Activated CD8-positive, alpha-beta memory T cell treated with anti-CD3 and anti-CD28 coated beads, Interleukin-2, amount 10 ng/mL, durations not matched to agents 7 days and 5 days (primary cell): ENCODE data around the gene LRMDA. TPM values are rescaled to one million over a fixed set of nuclear protein-coding genes. Genes with fewer than 3 reads are reported as not detected.

ENCODE experiments used
- ATAC-seq: fragments of 150-1000 bp; cut with Tn5 transposase; one replicate; pipeline ENCODE4 v1.10.0; 2021; ENCODE audit warnings: moderate library complexity
- CTCF ChIA-PET: fragments of 350-600 bp; sonication (Branson Sonifier 250); formaldehyde crosslinking; loops from one replicate; lab custom pipeline; 2021; ENCODE audit warnings: antibody characterized with exemption; lab: Charles Lee
- DNase-seq: peaks from one replicate; pipeline ENCODE4 v3.0.0-alpha.2; 2020
- H3K27ac Mint-ChIP-seq: one replicate; pipeline ENCODE4 v1.8.0; 2021; ENCODE audit warnings: mild to moderate bottlenecking, mixed read lengths
- H3K27me3 Mint-ChIP-seq: one replicate; pipeline ENCODE4 v1.8.0; 2021; ENCODE audit warnings: mixed read lengths
- H3K36me3 Mint-ChIP-seq: one replicate; pipeline ENCODE4 v1.8.0; 2021; ENCODE audit warnings: mild to moderate bottlenecking, mixed read lengths
- H3K4me1 Mint-ChIP-seq: one replicate; pipeline ENCODE4 v1.8.0; 2021; ENCODE audit warnings: mixed read lengths
- H3K4me3 Mint-ChIP-seq: one replicate; pipeline ENCODE4 v1.8.0; 2021; ENCODE audit warnings: mild to moderate bottlenecking, moderate library complexity, mixed read lengths
- H3K9me3 Mint-ChIP-seq: one replicate; pipeline ENCODE4 v1.8.0; 2022; ENCODE audit warnings: low read depth, mixed read lengths
- total RNA-seq, 2 experiments: library from RNA; stranded (reverse); gene quantifications; one replicate each; pipeline ENCODE4 v1.2.3, GENCODE V29; 2021

Gene LRMDA
- total RNA-seq, 2 experiments from 2014 or later = not detected

DNA sequence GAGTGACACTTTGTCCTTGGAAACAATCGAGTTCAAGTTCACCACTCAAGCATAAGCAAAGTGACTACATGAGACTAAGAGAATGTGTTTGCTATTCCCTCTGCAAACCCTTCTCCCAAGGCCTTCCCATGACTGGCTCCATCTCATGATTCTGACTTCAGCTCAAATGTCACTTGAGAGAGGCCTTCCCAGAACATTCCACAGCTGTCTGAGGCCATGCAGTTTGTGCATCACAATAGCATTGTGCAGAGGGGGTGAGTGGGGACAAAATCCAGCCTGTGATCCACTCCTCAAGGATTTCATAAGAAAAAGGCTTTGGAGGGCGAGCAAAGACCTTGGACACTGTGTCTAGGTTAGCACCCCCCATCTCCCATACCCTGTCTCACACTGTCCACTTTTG is 6.9 kb upstream of the LRMDA start:
- H3K36me3 Mint-ChIP-seq = no peaks in the 10 kb centered on the region
- H3K4me3 Mint-ChIP-seq = no peak overlapping the region
- no peak for ATAC-seq
- no peaks in the 10 kb centered on the region for H3K4me1 Mint-ChIP-seq
- no peak overlapping the region for H3K27ac Mint-ChIP-seq
- no peak for DNase-seq
- no peaks in the 10 kb centered on the region for H3K9me3 Mint-ChIP-seq
- CTCF ChIA-PET = no interaction called here
- H3K27me3 Mint-ChIP-seq = peaks cover 12% of the 10 kb centered on the region

DNA sequence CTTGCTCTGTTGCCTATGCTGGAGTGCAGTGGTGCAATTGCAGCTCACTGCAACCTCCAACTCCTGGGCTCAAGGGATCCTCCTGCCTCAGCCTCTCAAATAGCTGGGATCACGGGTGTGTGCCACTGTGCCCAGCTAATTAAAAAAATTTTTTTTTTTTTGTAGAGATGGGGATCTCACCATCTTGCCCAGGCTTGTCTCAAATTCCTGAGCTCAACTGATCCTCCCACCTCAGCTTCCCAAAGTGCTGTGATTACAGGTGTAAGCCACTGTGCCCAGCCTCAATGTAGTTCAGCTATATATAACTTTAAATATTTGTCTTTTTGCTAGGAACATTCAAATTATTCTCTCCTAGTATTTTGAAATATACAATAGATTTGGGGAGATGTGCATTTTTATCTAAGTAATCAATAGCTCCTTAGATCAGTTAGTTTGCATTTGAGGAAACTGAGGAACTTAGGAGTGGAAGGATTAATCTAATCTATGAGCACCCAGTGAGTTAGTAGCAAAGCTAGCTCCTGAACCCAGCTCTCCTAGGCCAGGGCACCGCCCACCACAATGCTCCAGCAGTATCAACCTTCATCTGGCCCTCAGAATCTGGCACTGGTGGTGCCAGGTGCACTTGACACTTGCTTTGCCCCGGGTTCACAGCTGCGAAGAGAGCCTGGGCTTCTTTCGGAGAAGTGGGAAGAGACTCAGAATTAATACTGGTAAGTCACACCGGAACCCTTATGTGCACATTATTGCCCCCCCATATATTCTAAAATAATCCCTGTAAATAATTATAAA is 5.9 kb upstream of the LRMDA start:
- no peaks in the 10 kb centered on the region for H3K36me3 Mint-ChIP-seq
- H3K27me3 Mint-ChIP-seq = peaks cover 22% of the 10 kb centered on the region
- H3K4me3 Mint-ChIP-seq = no peak overlapping the region
- ATAC-seq (no peak), DNase-seq (no peak)
- H3K27ac Mint-ChIP-seq = no peak overlapping the region
- H3K9me3 Mint-ChIP-seq = no peaks in the 10 kb centered on the region
- CTCF ChIA-PET = no interaction called here
- H3K4me1 Mint-ChIP-seq = peaks cover under 1% of the 10 kb centered on the region

DNA sequence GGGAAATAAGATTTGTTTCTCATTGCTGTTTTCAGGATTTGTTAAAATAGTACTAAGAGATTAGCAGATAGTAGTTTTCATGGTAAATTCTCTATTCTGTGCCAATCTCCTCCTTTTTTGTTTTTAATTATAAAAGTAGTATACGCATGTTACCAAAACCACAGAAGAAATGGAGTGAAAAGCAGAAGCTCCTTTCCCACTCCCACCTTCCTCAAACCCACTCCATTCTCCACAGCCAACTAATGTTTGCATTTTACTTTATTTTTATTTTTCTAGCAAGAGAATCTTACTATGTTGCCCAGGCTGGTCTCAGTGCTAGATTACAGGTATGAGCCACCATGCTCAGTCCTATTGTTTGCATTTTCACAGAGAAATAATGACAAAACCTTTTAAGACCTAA is 4.5 kb upstream of the LRMDA start:
- Mint-ChIP-seq H3K4me3 (no peak overlapping the region), H3K4me1 (peaks cover 2% of the 10 kb centered on the region), H3K9me3 (no peaks in the 10 kb centered on the region), H3K27ac (no peak overlapping the region), H3K27me3 (peaks cover 30% of the 10 kb centered on the region), H3K36me3 (no peaks in the 10 kb centered on the region)
- DNase-seq (no peak), ATAC-seq (no peak)
- CTCF ChIA-PET = no interaction called here

DNA sequence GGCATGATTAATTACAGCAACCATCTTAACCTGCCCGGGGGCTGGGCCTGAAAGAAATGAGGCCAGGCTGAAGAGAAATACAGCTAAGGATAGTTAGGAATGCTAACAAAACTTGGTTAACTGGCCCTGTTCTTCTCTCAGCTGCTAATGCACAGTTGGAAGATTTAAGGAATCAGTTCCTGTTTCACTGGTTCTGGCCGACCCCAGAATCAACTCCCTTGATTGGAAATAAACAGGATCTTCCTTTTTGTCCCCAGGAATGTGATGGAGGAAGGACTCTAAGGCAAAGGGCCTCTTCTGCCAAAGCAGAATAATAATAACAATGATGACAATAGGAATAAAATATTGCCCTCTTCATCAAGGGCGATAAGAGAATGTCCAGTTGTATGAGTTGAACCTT is 3.5 kb upstream of the LRMDA start:
- no peak for DNase-seq
- Mint-ChIP-seq H3K36me3 (no peaks in the 10 kb centered on the region), H3K27me3 (peaks cover 40% of the 10 kb centered on the region), H3K4me1 (peaks cover 3% of the 10 kb centered on the region), H3K9me3 (no peaks in the 10 kb centered on the region), H3K4me3 (no peak overlapping the region), H3K27ac (no peak overlapping the region)
- CTCF ChIA-PET = no interaction called here
- ATAC-seq = no peak

DNA sequence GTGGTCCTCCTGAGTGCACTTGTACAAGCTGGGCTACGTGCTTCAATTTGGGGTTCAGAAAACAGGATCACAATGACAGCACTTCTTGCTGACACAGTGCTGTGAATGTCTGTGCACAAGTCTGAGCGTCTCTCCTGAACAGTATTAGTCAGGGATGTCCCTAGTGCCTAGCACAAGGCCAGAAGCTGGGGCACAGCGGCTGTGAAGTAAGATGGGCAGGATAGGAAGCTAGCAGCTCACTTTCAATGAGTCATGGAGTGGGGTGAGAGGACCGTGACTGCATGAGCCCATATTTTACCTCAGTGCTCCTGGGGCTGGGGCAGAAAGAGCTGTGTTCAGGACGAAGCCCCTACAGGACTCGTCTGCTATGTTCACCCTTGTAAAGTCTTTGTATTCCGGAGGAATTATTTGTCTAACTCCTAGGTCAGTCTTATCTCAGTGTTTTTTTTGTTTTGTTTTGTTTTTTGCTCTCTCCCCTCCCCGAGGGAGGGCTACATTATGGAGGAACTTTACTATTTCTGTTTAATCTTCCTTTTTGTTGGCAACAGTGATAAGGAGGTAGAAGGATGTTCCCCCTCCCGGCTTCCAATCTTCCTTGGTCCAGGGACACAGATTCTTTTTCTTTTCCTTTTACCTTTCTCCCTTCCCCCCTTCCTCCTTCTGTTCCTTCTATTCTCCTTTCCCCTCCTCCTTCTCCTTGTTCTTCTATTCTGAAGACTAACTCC is 2.8 kb upstream of the LRMDA start:
- no peak for DNase-seq
- Mint-ChIP-seq H3K4me1 (peaks cover 3% of the 10 kb centered on the region), H3K27ac (no peak overlapping the region), H3K4me3 (no peak overlapping the region), H3K36me3 (no peaks in the 10 kb centered on the region), H3K27me3 (peaks cover 46% of the 10 kb centered on the region), H3K9me3 (no peaks in the 10 kb centered on the region)
- ATAC-seq = no peak
- CTCF ChIA-PET = interaction anchor here (1.9 kb wide), 1 partner anchor 27 kb away, joined by 7 read pairs; the partner anchor contains the start of gene ZNF503

DNA sequence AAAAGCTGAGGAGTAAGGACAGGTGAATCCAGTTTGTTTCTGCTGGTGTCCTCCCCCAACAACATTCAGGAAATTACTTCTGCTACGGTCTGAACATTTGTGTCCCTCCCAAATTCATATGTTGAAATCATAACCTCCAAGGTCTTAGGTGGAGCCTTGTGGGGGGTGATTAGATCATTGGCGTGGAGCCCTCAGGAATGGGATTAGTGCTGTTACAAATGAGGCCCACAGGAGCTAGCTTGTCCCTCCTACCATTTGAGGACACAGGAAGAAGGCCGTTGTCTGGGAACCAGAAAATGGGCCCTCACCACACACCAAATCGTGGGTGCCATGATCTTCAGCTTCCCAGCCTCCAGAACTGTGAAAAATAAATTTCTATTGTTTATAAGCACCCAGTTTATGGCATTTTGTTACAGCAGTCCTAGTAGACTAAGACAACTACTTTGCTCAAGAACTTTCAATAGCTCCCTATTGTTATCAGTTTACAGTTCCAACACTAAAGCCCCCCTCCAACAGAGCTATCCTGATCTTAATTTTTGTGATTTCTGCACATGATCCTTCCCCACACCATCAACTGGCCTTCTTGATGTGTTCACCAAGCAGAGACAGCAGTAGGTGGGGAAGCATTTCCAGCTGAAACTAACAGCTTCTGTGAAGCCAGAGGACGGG is 2.1 kb upstream of the LRMDA start:
- H3K4me1 Mint-ChIP-seq = peaks cover 3% of the 10 kb centered on the region
- H3K27me3 Mint-ChIP-seq = peaks cover 50% of the 10 kb centered on the region
- H3K27ac Mint-ChIP-seq = no peak overlapping the region
- H3K9me3 Mint-ChIP-seq = no peaks in the 10 kb centered on the region
- H3K36me3 Mint-ChIP-seq = no peaks in the 10 kb centered on the region
- DNase-seq (no peak), ATAC-seq (no peak)
- H3K4me3 Mint-ChIP-seq = no peak overlapping the region
- CTCF ChIA-PET = interaction anchor here (1.9 kb wide), 1 partner anchor 28 kb away, joined by 7 read pairs; the partner anchor contains the start of gene ZNF503

DNA sequence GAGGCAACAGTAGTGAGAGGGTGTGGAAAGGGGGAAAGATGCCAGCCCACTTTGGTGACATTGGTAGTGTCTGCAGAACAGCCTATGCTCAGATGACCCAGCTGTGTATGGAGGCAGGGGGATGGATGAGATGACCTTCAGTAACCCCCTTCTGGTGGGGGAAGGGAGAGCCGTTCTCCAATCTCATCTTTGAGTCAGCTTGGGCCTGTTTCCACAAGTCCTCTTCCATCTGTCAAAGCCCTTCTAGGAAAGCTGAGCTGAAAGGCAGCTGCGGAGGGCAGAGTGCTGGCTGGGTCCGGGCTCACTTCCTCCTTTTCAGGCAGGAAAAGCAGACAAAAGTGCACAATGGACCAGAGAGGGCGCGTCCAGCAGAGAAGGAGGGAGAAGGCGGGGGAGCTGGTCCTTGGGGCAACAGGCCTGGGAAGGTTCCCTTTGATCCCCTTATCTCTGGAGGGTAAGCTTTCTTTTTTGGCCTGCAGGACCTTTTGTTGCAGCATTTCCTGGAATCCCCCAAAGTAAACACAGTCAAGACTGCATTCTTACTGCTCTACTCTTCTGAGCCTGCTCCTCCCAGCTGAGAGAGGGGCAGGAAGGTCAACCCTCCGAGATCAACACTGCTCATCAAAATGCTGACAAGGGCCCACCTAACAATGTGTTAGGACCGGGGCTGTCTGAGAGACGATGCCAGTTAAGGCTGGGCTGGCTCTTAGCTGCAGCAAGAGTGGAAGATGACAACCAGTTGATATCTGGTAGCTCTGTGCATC is 1.2 kb upstream of the LRMDA start:
- H3K4me3 Mint-ChIP-seq = no peak overlapping the region
- CTCF ChIA-PET = interaction anchor here (1.9 kb wide), 1 partner anchor 28 kb away, joined by 7 read pairs; the partner anchor contains the start of gene ZNF503
- no peaks in the 10 kb centered on the region for H3K36me3 Mint-ChIP-seq
- H3K27me3 Mint-ChIP-seq = peaks cover 59% of the 10 kb centered on the region
- ATAC-seq (no peak), DNase-seq (no peak)
- H3K27ac Mint-ChIP-seq = no peak overlapping the region
- peaks cover 3% of the 10 kb centered on the region for H3K4me1 Mint-ChIP-seq
- no peaks in the 10 kb centered on the region for H3K9me3 Mint-ChIP-seq

DNA sequence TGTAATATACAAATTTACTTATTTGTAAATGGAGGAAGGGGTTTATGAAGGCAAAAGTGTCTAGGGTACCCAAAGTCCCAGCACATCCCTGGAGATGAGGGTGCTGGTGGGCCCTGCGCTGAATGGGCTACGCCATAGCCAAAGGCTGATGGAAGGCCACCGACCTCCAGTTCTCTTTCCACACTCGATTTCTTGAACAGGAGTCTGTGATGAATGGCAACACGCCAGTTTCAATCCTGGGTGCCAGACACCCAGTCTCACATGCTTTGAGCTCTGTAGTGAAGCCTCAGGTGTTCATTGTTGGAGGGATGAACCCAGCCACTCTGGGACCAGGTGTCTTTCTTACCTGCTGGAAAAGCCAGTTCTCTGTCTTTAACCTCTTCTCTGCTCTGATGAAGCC is 752 bp downstream of the LRMDA start:
- H3K27ac Mint-ChIP-seq = no peak overlapping the region
- CTCF ChIA-PET = no interaction called here
- DNase-seq (no peak), ATAC-seq (no peak)
- no peaks in the 10 kb centered on the region for H3K9me3 Mint-ChIP-seq
- H3K27me3 Mint-ChIP-seq = peaks cover 63% of the 10 kb centered on the region
- peaks cover 3% of the 10 kb centered on the region for H3K4me1 Mint-ChIP-seq
- no peak overlapping the region for H3K4me3 Mint-ChIP-seq
- no peaks in the 10 kb centered on the region for H3K36me3 Mint-ChIP-seq

DNA sequence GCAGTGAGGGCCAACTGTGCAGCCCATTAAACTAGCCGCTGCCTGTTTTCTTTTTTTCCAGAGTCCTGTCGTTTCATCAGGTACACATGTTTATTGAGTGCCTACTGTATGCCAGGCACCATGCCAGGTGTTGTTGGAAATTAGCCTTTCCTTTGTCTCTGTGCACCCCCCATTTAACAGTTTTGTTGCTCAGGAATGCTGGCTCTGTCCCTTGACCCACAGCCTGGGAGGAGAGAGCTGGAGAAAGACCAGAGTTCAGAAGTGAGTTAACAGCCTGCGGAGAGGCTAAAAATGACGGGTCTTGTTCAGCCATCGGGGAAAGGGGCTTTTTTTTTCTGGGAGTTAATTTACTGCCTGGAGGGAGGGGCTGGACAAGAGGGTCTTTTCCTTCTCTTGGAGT is 1.3 kb downstream of the LRMDA start:
- no peaks in the 10 kb centered on the region for H3K9me3 Mint-ChIP-seq
- ATAC-seq = no peak

DNA sequence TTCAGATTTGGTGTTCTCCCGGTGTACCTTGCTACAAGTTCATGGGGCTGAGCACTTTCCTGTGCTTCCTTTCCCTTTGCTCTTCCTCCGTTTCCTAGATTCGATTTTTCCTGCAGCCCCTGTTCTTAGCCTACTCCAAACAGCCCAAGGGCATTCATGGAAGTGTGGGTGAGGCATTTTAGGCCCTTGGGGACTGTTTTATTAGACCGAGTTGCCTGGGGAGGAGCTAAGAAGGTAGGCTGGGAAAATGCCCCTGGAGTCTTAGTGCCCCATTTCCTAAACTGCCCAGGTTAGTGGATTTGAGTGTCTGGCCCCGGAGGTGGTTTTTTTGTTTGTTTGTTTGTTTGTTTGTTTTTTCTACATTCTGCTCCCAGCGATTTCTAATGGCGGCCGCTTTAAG is 1.8 kb downstream of the LRMDA start:
- no peak overlapping the region for H3K27ac Mint-ChIP-seq
- no peaks in the 10 kb centered on the region for H3K9me3 Mint-ChIP-seq
- CTCF ChIA-PET = interaction anchor here (0.7 kb wide), 1 partner anchor 338 kb away, joined by 3 read pairs; no protein-coding TSS in a partner anchor
- H3K4me1 Mint-ChIP-seq = peaks cover 3% of the 10 kb centered on the region
- ATAC-seq (no peak), DNase-seq (no peak)
- H3K36me3 Mint-ChIP-seq = no peaks in the 10 kb centered on the region
- peaks cover 64% of the 10 kb centered on the region for H3K27me3 Mint-ChIP-seq
- H3K4me3 Mint-ChIP-seq = no peak overlapping the region

More for the DNA sequence above, 1.3 kb downstream of the LRMDA start:
- H3K27me3 Mint-ChIP-seq = peaks cover 64% of the 10 kb centered on the region
- no peaks in the 10 kb centered on the region for H3K36me3 Mint-ChIP-seq
- no peak for DNase-seq
- H3K4me1 Mint-ChIP-seq = peaks cover 3% of the 10 kb centered on the region
- no peak overlapping the region for H3K27ac Mint-ChIP-seq
- H3K4me3 Mint-ChIP-seq = no peak overlapping the region
- CTCF ChIA-PET = interaction anchor here (0.7 kb wide), 1 partner anchor 339 kb away, joined by 3 read pairs; no protein-coding TSS in a partner anchor

DNA sequence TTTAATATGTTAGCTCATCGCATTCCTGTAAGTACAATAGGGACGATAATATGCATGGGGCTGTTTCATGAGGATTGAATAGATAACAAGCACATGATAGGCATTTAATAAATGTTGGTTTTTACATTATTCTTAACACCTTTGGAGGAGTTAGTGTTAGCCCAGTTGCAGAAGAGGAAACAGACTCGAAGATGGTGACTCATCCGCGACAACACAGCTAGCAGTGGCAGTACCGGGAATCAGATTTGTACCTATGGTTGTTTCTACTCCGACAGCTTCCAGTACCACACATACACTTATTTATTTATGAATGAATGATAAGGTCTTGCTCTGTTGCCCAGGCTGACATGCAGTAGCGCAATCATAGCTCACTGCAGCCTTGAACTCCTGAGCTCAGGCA is 2.9 kb downstream of the LRMDA start:
- peaks cover 53% of the 10 kb centered on the region for H3K27me3 Mint-ChIP-seq
- ATAC-seq = no peak
- CTCF ChIA-PET = no interaction called here

DNA sequence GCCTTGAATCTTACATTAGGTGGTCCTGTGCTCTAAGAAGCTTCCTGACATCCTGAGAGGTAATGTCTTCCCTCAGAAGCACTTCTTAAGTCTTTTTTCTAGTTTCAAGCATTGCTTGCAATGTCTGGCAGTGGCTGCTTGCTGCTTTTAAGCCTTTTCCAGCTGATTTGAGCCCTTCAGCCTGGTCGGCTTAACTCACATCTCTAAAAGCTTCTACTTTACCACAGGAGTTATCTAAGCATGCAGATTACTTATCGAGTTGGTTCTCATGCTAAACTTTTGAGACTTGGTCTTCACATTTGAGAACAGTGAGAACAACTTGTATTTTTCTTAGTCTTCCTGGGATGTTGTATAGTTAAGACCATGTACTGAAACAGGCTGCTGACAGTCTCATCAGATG is 3.9 kb downstream of the LRMDA start:
- Mint-ChIP-seq H3K4me1 (peaks cover 3% of the 10 kb centered on the region), H3K4me3 (no peak overlapping the region), H3K27ac (no peak overlapping the region), H3K36me3 (no peaks in the 10 kb centered on the region), H3K9me3 (no peaks in the 10 kb centered on the region), H3K27me3 (peaks cover 44% of the 10 kb centered on the region)
- no peak for DNase-seq
- CTCF ChIA-PET = no interaction called here
- no peak for ATAC-seq

More for the DNA sequence above, 2.9 kb downstream of the LRMDA start:
- Mint-ChIP-seq H3K9me3 (no peaks in the 10 kb centered on the region), H3K27ac (no peak overlapping the region), H3K4me3 (no peak overlapping the region), H3K36me3 (no peaks in the 10 kb centered on the region), H3K4me1 (peaks cover 3% of the 10 kb centered on the region)
- DNase-seq = no peak

DNA sequence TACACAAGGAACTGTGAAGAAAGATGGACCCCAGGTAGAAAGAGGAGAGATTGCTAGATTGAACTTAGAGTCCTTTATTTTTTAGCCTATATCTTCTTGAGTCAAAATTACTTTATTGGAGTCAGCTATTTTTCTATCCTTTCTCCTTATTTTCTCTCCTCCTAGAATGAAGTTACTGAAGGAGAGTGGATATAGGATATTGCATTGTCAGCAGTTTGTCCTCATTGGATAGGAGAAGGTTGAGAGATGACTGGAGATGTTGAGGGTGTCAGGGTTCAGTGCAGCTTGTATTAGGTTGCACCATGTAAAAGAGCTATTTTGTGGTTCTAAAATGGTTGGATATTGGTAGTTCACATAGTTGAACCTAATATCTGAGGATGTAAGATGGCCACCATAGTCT is 5.5 kb downstream of the LRMDA start:
- Mint-ChIP-seq H3K27me3 (peaks cover 34% of the 10 kb centered on the region), H3K4me1 (peaks cover under 1% of the 10 kb centered on the region), H3K27ac (no peak overlapping the region), H3K4me3 (no peak overlapping the region), H3K36me3 (no peaks in the 10 kb centered on the region), H3K9me3 (no peaks in the 10 kb centered on the region)
- no peak for ATAC-seq
- CTCF ChIA-PET = no interaction called here
- DNase-seq = no peak
